Right lobe of liver (tissue), 4 donors: ENCODE results near the gene CD72.

Source experiments
- POLR2A ChIP-seq: fragments of 450-650 bp; IDR thresholded peaks from one replicate; pipeline ENCODE4 v1.6.1; 2017; ENCODE audit warnings: antibody characterized with exemption, mild to moderate bottlenecking
- TF ChIP-seq, protein P1 (sequence below), 4 donors: fragments of 200-600 bp in 3 of 4; fragments of 450-650 bp in 1 of 4; IDR thresholded peaks; one replicate each; pipeline versions ENCODE4 v1.5.1 to v1.8.0; 2016 to 2022; ENCODE audit warnings: antibody characterized with exemption in 4 of 4, mild to moderate bottlenecking in 2 of 4
- donor health status: DM: no; HTN: no; CAD: no.
- donor health status: DM: no; HTN: no; CAD: no.
- donor health status: DM: no; HTN: yes; CAD: no.

DNA sequence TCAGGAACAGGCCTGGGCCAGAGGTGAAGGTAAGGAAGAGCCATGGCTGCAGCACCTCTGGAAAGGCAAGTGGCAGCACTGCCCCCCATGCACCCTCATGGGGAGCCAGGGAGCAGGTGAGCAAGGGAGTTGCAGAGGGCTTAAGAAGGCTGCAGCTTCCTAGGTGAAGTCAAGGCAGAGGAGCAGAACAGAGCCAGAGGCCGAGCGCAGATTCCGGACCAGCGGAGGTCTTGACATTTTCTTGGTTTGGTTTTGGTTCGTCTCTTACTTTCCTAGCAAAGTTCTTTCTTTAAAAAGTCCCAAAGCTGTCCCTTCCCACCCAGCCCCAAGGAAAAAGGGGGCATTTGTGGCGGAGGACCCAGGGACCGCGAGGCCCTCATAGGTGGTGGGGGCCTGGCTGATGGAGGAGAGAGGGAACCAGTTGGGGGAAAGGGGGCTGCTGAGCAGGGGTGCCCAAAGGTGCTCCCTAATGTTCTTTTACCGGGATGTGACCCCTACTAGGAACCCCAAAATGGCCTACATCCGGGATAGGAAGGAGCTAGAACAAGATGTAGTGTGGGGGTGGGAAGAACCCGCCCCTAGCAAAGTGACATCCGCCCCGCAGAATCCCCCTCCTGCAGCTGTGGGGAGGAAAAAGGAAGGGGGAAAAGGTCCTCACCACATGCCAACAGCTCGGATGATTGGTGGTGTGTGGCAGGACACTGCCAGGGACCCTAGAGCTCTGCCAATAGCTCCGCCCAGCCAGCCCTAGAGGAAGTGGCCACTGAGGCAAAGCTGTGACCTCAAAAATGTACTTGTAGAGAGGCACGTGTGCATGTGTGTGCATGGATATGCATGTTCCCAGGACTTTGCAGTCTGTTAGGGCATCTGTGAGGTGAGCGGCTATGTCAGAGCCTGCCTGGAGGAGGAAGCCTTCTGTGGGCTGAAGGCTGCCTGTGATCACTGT, 914 bp upstream of the CD72 start:
- TF ChIP-seq, protein P1, sequence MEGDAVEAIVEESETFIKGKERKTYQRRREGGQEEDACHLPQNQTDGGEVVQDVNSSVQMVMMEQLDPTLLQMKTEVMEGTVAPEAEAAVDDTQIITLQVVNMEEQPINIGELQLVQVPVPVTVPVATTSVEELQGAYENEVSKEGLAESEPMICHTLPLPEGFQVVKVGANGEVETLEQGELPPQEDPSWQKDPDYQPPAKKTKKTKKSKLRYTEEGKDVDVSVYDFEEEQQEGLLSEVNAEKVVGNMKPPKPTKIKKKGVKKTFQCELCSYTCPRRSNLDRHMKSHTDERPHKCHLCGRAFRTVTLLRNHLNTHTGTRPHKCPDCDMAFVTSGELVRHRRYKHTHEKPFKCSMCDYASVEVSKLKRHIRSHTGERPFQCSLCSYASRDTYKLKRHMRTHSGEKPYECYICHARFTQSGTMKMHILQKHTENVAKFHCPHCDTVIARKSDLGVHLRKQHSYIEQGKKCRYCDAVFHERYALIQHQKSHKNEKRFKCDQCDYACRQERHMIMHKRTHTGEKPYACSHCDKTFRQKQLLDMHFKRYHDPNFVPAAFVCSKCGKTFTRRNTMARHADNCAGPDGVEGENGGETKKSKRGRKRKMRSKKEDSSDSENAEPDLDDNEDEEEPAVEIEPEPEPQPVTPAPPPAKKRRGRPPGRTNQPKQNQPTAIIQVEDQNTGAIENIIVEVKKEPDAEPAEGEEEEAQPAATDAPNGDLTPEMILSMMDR (IDR thresholded peaks at IDR 0.05) = no peak
- TF ChIP-seq POLR2A = no peak
